Smooth muscle cell (in vitro differentiated cells): ENCODE measurements around the gene PABPN1. TPM values are rescaled to one million over a fixed set of nuclear protein-coding genes. Genes with fewer than 3 reads are reported as not detected.

Experiments
- DNase-seq: peaks from one replicate; lab custom pipeline; 2025; ENCODE audit not compliant: unreplicated experiment; lab: John Stamatoyannopoulos, UW
- H2AFZ ChIP-seq: fragments of 200-600 bp; sonication (generic); 2 replicates; pipeline ENCODE4 v1.6.0; 2016; ENCODE audit warnings: antibody characterized with exemption, low read depth, mild to moderate bottlenecking
- H3F3A ChIP-seq: fragments of 200-600 bp; sonication (generic); 2 replicates; pipeline ENCODE4 v1.6.0; 2017; ENCODE audit warnings: antibody characterized with exemption, low read depth
- H3K27ac ChIP-seq: fragments of 200-600 bp; sonication (generic); 2 replicates; pipeline ENCODE4 v1.5.1; 2016; ENCODE audit warnings: low read depth, mild to moderate bottlenecking
- H3K27me3 ChIP-seq: fragments of 200-600 bp; sonication (generic); 2 replicates; pipeline ENCODE4 v1.6.1; 2016; ENCODE audit warnings: low read depth, mild to moderate bottlenecking
- H3K36me3 ChIP-seq: fragments of 200-600 bp; sonication (generic); 2 replicates; pipeline ENCODE4 v1.5.1; 2016; ENCODE audit warnings: low read depth
- H3K4me1 ChIP-seq: fragments of 200-600 bp; sonication (generic); 2 replicates; pipeline ENCODE4 v1.5.1; 2016; ENCODE audit warnings: low read depth
- H3K4me2 ChIP-seq: fragments of 200-600 bp; sonication (generic); 2 replicates; pipeline ENCODE4 v1.6.0; 2016; ENCODE audit warnings: mild to moderate bottlenecking
- H3K4me3 ChIP-seq: fragments of 200-600 bp; sonication (generic); 2 replicates; pipeline ENCODE4 v1.5.1; 2016; ENCODE audit warnings: mild to moderate bottlenecking
- H3K79me2 ChIP-seq: fragments of 200-600 bp; sonication (generic); 2 replicates; pipeline ENCODE4 v1.6.0; 2016; ENCODE audit warnings: low read depth, mild to moderate bottlenecking
- H3K9ac ChIP-seq: fragments of 200-600 bp; sonication (generic); 2 replicates; pipeline ENCODE4 v1.6.0; 2016; ENCODE audit warnings: low read depth
- H3K9me3 ChIP-seq: fragments of 200-600 bp; sonication (generic); replicated peaks from 2 replicates; pipeline ENCODE4 v1.5.1; 2016; ENCODE audit warnings: low read depth
- H4K20me1 ChIP-seq: fragments of 200-600 bp; sonication (generic); 2 replicates; pipeline ENCODE4 v1.6.0; 2016; ENCODE audit warnings: low read depth
- WGBS: methylation state at CpG from one replicate; pipeline ENCODE4 v1.1.7; 2016; ENCODE audit warnings: low lambda C conversion rate; 5-methylcytosine and 5-hydroxymethylcytosine counted together
- polyA plus RNA-seq: library from polyadenylated mRNA; unstranded; fragments of >200 nt; fragmentation: Nextera tagmentation; extraction: Ambion mirVana; gene quantifications from 2 replicates; pipeline ENCODE4 v1.2.1, GENCODE V29; 2016
- total RNA-seq: library from RNA; depleted of rRNA; stranded (reverse); fragments of >200 nt; gene quantifications from 2 replicates; pipeline ENCODE4 v1.2.3, GENCODE V29; 2014
- TF ChIP-seq, protein P1 (sequence below): fragments of 200-600 bp; sonication (generic); IDR thresholded peaks from 2 replicates; pipeline ENCODE4 v1.5.1; 2017; ENCODE audit warnings: borderline replicate concordance, mild to moderate bottlenecking, antibody characterized with exemption; ENCODE audit not compliant: insufficient read depth, poor library complexity, severe bottlenecking

Gene PABPN1
- total and polyA plus RNA-seq, 2 experiments from 2014 or later, result 48.3 to 139 TPM

DNA sequence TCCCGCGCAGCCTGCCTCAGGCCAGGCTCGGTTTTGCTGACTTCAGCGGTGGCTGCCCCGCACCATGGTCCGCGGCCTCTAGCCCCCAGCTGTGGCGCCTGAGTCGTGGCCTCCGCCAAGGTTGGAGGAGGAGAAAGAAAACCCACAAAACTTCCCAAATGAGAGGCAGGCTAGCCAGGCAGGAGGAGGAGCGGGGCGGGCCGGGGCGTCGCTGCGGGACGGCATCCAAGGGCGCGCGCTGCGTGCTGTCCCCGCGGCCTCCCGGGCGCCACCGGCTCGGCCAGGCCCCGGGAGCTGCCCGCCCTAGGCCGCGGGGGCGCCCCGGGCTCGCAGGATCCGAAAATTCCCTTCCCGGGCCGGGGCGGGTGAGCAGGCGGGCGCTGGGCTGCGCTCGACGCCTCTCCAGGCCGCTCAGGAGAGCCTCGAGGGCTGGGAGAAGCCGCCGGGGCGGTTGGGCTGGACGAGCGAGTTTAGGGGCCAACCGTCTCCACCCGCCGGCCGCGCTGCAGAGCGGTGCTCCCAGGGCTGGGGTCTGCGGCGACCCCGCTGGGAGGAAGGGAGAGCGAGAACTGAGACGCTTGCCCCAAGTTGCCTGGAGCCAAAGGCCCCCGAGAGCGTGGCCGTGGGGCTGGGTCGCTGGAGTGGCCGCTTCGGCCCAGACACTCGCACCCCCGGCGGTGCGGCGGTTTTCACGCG, 43.9 kb downstream of the PABPN1 start, which contains the start of gene EFS:
TSS of gene EFS (minus strand) at position 137 of the 696 bp plus-strand sequence. CDS start 147 bp downstream, outside the sequence.
- Histone ChIP-seq H3K4me2 (peak within 1 kb of the TSS; percentile 97), H4K20me1 (peaks cover 34% of the 10 kb centered on the region), H3K4me3 (peak within 1 kb of the TSS; percentile 80), H3K9ac (peak within 1 kb of the TSS; percentile 87), H3K27me3 (no peaks in the 10 kb centered on the region), H3K36me3 (no peaks in the 10 kb centered on the region), H3F3A (peaks cover 22% of the 10 kb centered on the region), H3K79me2 (peaks cover 49% of the 10 kb centered on the region), H3K27ac (peak within 1 kb of the TSS; percentile 88), H2AFZ (peak within 1 kb of the TSS; percentile 62), H3K4me1 (peaks cover 43% of the 10 kb centered on the region), H3K9me3 (no peaks in the 10 kb centered on the region)
- TF ChIP-seq, protein P1, sequence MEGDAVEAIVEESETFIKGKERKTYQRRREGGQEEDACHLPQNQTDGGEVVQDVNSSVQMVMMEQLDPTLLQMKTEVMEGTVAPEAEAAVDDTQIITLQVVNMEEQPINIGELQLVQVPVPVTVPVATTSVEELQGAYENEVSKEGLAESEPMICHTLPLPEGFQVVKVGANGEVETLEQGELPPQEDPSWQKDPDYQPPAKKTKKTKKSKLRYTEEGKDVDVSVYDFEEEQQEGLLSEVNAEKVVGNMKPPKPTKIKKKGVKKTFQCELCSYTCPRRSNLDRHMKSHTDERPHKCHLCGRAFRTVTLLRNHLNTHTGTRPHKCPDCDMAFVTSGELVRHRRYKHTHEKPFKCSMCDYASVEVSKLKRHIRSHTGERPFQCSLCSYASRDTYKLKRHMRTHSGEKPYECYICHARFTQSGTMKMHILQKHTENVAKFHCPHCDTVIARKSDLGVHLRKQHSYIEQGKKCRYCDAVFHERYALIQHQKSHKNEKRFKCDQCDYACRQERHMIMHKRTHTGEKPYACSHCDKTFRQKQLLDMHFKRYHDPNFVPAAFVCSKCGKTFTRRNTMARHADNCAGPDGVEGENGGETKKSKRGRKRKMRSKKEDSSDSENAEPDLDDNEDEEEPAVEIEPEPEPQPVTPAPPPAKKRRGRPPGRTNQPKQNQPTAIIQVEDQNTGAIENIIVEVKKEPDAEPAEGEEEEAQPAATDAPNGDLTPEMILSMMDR, result no peak
- peak; percentile 42 for DNase-seq
- under 1% methylated on average over 66 of the region's 74 CpGs for WGBS

DNA sequence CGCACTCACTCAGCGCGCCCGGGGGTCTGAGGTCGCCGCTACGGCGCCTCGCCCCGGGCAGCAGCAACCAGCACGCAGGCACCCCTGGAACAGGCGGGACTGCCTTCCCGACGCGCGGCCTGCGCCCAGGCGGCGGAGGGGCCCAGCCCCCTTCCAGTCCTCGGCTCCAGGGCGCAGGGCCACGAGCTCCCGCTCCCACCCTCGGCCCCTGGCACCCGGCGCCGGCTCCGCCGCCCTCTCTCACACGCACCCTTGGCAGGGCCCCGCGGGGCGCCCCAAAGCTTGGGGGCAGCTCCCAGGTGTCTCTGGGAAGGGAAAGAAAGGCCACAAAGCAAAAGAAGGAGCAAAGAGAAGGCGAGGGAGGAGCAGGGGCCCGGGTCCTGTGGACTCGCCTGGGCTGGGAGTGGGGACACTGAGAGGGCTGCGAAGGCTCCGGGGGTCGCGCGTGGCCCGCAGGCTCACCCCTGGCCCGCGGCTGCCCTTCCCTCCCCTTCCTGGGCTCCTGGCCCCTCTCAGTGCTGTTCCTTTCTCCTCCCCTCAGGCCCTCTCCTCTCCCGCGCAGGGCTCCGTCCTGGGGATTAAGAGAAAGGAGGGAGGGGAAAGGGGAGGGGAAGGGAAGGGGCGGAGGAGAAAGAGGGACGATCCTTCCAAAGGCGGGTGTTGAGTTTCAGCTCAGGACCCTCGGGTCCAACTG, 44.6 kb downstream of the PABPN1 start:
- no peaks in the 10 kb centered on the region for H3K9me3 ChIP-seq
- peak; percentile 49 for DNase-seq
- H3K4me1 ChIP-seq, result peaks cover 43% of the 10 kb centered on the region
- H3F3A ChIP-seq, result peaks cover 22% of the 10 kb centered on the region
- peaks cover 47% of the 10 kb centered on the region for H3K79me2 ChIP-seq
- peak overlapping the region; percentile 46 for H2AFZ ChIP-seq
- no peaks in the 10 kb centered on the region for H3K27me3 ChIP-seq
- H3K27ac ChIP-seq, result peak overlapping the region; percentile 88
- TF ChIP-seq, protein P1, result no peak
- H3K36me3 ChIP-seq, result no peaks in the 10 kb centered on the region
- peaks cover 27% of the 10 kb centered on the region for H4K20me1 ChIP-seq
- peak overlapping the region; percentile 80 for H3K4me3 ChIP-seq
- 2% methylated on average over 40 of the region's 51 CpGs for WGBS
- peak overlapping the region; percentile 97 for H3K4me2 ChIP-seq
- peak overlapping the region; percentile 87 for H3K9ac ChIP-seq

DNA sequence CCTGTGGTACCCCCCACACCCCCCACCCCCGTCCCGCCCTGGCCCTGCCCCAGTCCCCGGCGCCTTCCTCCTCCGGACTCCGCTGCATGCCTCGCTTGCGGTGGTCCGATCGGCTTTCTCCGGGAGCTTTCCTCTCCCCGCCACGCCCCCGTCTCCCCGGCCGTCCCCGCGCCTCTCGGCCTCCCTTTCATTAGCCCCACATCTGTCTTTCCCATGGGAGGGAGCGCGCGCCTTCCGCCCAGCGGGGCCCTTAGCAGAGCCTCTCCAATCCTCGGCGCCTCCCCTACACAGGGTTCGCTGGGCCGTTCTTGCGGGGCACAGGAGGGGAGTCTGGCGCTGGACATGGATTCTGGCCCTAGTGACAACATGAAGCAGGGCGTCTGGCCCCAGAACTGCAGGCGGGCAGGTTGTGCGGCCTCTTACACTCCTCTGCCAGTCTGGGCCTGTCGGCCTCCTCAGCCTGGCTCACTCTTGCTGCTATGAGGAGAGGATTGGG, 45.2 kb downstream of the PABPN1 start:
- H3K9me3 ChIP-seq, result no peaks in the 10 kb centered on the region
- H3K4me3 ChIP-seq, result peak overlapping the region; percentile 80
- H4K20me1 ChIP-seq, result peaks cover 21% of the 10 kb centered on the region
- 7% methylated on average over 12 of the region's 34 CpGs for WGBS
- H3K79me2 ChIP-seq, result peaks cover 41% of the 10 kb centered on the region
- H3K4me1 ChIP-seq, result peaks cover 38% of the 10 kb centered on the region
- DNase-seq, result peak; percentile 82
- H3K9ac ChIP-seq, result no peak overlapping the region
- H3F3A ChIP-seq, result peaks cover 18% of the 10 kb centered on the region
- peak overlapping the region; percentile 97 for H3K4me2 ChIP-seq
- H3K36me3 ChIP-seq, result no peaks in the 10 kb centered on the region
- peak overlapping the region; percentile 88 for H3K27ac ChIP-seq
- no peaks in the 10 kb centered on the region for H3K27me3 ChIP-seq
- H2AFZ ChIP-seq, result peak overlapping the region; percentile 46
- TF ChIP-seq, protein P1, result no peak
